Kidney (tissue), 14 donors: Measurements from ENCODE around the gene GPATCH2L. TPM values are rescaled to one million over a fixed set of nuclear protein-coding genes. Genes with fewer than 3 reads are reported as not detected.
A peak's percentile ranks its signal among the peaks of the same experiment; 100 is the strongest.

Experiments
- DNase-seq, 5 donors: peaks; one replicate each; pipeline ENCODE4 v3.0.0-alpha.2; 2013 to 2020
- FAIRE-seq: peaks from 2 replicates; lab custom pipeline; 2012; peaks lifted over from hg19 to GRCh38; lab: Jason Lieb, UNC
- H3K27ac ChIP-seq, 2 donors: one replicate each; pipeline ENCODE4 v1.7.0; 2013; ENCODE audit warnings: low read depth in 2 of 2, low read length in 2 of 2, inconsistent platforms in 1 of 2
- H3K27me3 ChIP-seq: one replicate; pipeline ENCODE4 v1.7.1; 2013; ENCODE audit warnings: low read length, inconsistent platforms; ENCODE audit not compliant: control insufficient read depth, insufficient read depth
- H3K36me3 ChIP-seq, 3 donors: one replicate each; pipeline versions ENCODE4 v1.7.0 to v1.7.1; 2013; ENCODE audit warnings: low read length in 3 of 3, control low read depth in 1 of 3, inconsistent platforms in 1 of 3; ENCODE audit not compliant: insufficient read depth in 3 of 3, control insufficient read depth in 2 of 3
- H3K4me1 ChIP-seq, 3 donors: one replicate each; pipeline versions ENCODE4 v1.7.0 to v1.7.1; 2013; ENCODE audit warnings: low read length in 3 of 3, inconsistent platforms in 1 of 3, low read depth in 1 of 3; ENCODE audit not compliant: control insufficient read depth in 2 of 3, insufficient read depth in 2 of 3
- H3K4me3 ChIP-seq, 3 donors: one replicate each; pipeline versions ENCODE4 v1.7.0 to v1.8.1; 2013; ENCODE audit warnings: low read length in 3 of 3, control low read depth in 1 of 3, inconsistent platforms in 1 of 3
- H3K9ac ChIP-seq, 3 donors: one replicate each; pipeline versions ENCODE4 v1.7.0 to v1.7.1; 2013; ENCODE audit warnings: low read length in 3 of 3, control low read depth in 1 of 3, inconsistent platforms in 1 of 3
- H3K9me3 ChIP-seq, 3 donors: one replicate each; pipeline versions ENCODE4 v1.7.0 to v1.7.1; 2013; ENCODE audit warnings: low read length in 3 of 3, control low read depth in 1 of 3, inconsistent platforms in 1 of 3; ENCODE audit not compliant: control insufficient read depth in 2 of 3, insufficient read depth in 1 of 3
- CTCF ChIP-seq: IDR thresholded peaks from 3 replicates; pipeline ENCODE4 v1.5.1; 2012; ENCODE audit warnings: mild to moderate bottlenecking, moderate library complexity, borderline replicate concordance; ENCODE audit not compliant: insufficient read depth; ENCODE audit errors: extremely low read depth
- intact Hi-C: fragments of 100-400 bp; cut with DNase I; formaldehyde crosslinking; loops from one replicate; pipeline ENCODE4 v1.11.1; 2022
- polyA plus RNA-seq: library from polyadenylated mRNA; stranded (reverse); fragments of 350-450 nt; fragmentation: Illumina TruSeq; extraction: RNeasy Lipid Tissue Mini Kit (QIAGEN cat#74804); gene quantifications from one replicate; pipeline ENCODE4 v1.2.3, GENCODE V29; 2014; ENCODE audit warnings: low read depth, low replicate concordance; ENCODE audit not compliant: insufficient read depth
- total RNA-seq: library from RNA; stranded (reverse); fragmentation: NEBNext Ultra II Directional; extraction: Animal tissue kit (Norgen Biotek cat#: 25700); gene quantifications from one replicate; pipeline ENCODE4 v1.2.1, GENCODE V29; 2021
- donor health status: control.
- donor health status: control.
- donor health status: control.
- donor health status: control.
- donor health status: control.
- donor health status: DM: yes; HTN: yes; CAD: no.
- donor health status: Normal renal cell carcinoma (clear cell type).

Gene GPATCH2L
- total and polyA plus RNA-seq, 2 donors from 2014 or later = 4.1 to 50.2 TPM

GRCh38 chr14:76121089-76121748 is 30.5 kb upstream of the GPATCH2L start:
- no peaks in the 10 kb centered on the region for H3K36me3 ChIP-seq
- H3K27me3 ChIP-seq = no peaks in the 10 kb centered on the region
- DNase-seq (no peak), FAIRE-seq (no peak)
- no peak overlapping the region for H3K9ac ChIP-seq
- no peak for TF ChIP-seq CTCF
- H3K4me3 ChIP-seq = no peak overlapping the region
- H3K9me3 ChIP-seq = no peaks in the 10 kb centered on the region
- no peaks in the 10 kb centered on the region for H3K4me1 ChIP-seq
- no peak overlapping the region for H3K27ac ChIP-seq
- intact Hi-C loops = no loop called here

GRCh38 chr14:76123426-76124225 is 28.1 kb upstream of the GPATCH2L start:
- TF ChIP-seq CTCF = no peak
- H3K4me3 ChIP-seq = no peak overlapping the region
- H3K9ac ChIP-seq = no peak overlapping the region
- no peaks in the 10 kb centered on the region for H3K27me3 ChIP-seq
- no peaks in the 10 kb centered on the region for H3K4me1 ChIP-seq
- no peak overlapping the region for H3K27ac ChIP-seq
- intact Hi-C loops = no loop called here
- no peaks in the 10 kb centered on the region for H3K9me3 ChIP-seq
- no peak for DNase-seq
- FAIRE-seq = no peak
- no peaks in the 10 kb centered on the region for H3K36me3 ChIP-seq

DNA sequence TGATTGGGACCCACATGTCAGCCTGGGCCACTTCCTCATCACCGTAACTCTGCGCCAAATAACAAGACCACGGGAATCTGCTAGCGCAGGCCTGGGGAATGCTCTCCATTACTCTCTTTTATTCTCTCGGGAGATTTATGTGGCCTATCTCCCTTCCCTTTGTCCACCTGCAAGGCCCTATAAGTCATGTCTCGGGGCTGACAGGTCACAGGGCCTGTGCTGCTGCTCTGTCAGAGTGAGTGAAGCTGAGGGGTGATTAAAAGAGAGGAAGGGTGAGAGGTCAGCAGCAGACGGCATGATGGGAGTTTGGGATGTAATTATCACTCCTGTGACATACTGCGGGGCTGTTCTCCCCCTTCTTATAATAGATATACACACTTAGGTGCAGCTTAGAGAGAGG is 26.2 kb upstream of the GPATCH2L start:
- no peak for TF ChIP-seq CTCF

More for the DNA sequence above, 26.2 kb upstream of the GPATCH2L start:
- intact Hi-C loops = no loop called here
- no peak overlapping the region for H3K27ac ChIP-seq
- FAIRE-seq (no peak), DNase-seq (peak in 4 of 5 donors; percentile 56 to 65 (median 62))
- no peak overlapping the region for H3K4me3 ChIP-seq
- no peaks in the 10 kb centered on the region for H3K27me3 ChIP-seq
- H3K4me1 ChIP-seq = no peaks in the 10 kb centered on the region
- H3K9ac ChIP-seq = no peak overlapping the region
- no peaks in the 10 kb centered on the region for H3K9me3 ChIP-seq
- H3K36me3 ChIP-seq = no peaks in the 10 kb centered on the region
